NB4 (cell line): ENCODE data around the gene MIER2.

ENCODE experiments used
- CTCF ChIP-seq: IDR thresholded peaks from one replicate; pipeline ENCODE4 v1.5.1; 2012; ENCODE audit warnings: low read depth, low read length
- MAX ChIP-seq: IDR thresholded peaks from 2 replicates; pipeline ENCODE4 v1.6.1; 2011; ENCODE audit warnings: low read depth, low read length
- POLR2A ChIP-seq: IDR thresholded peaks from 2 replicates; pipeline ENCODE4 v1.6.1; 2011; ENCODE audit warnings: mild to moderate bottlenecking; ENCODE audit not compliant: insufficient read length; ENCODE audit errors: extremely low read depth

- no peak for TF ChIP-seq CTCF
- TF ChIP-seq POLR2A, result no peak
- TF ChIP-seq MAX, result no peak
These were observed 44.1 kb upstream of the MIER2 start for GRCh38 chr19:388691-389090.
